Neural progenitor cell (in vitro differentiated cells): ENCODE results near the gene ESRRA. TPM values are rescaled to one million over a fixed set of nuclear protein-coding genes. Genes with fewer than 3 reads are reported as not detected.

Experiments used
- DNase-seq: peaks from one replicate; pipeline ENCODE4 v3.0.0-alpha.2; 2016; ENCODE audit warnings: low spot score
- H2AFZ ChIP-seq: fragments of 200-600 bp; sonication (generic); replicated peaks from 2 replicates; pipeline ENCODE4 v1.6.1; 2016; ENCODE audit warnings: antibody characterized with exemption
- H3F3A ChIP-seq: fragments of 200-600 bp; sonication (generic); 2 replicates; pipeline ENCODE4 v1.6.1; 2016; ENCODE audit warnings: antibody characterized with exemption, low read depth
- H3K27ac ChIP-seq: fragments of 200-600 bp; sonication (generic); 2 replicates; pipeline ENCODE4 v1.5.1; 2016; ENCODE audit warnings: mild to moderate bottlenecking
- H3K27me3 ChIP-seq: fragments of 200-600 bp; sonication (generic); 2 replicates; pipeline ENCODE4 v1.6.1; 2016; ENCODE audit warnings: mild to moderate bottlenecking, moderate library complexity
- H3K36me3 ChIP-seq: fragments of 200-600 bp; sonication (generic); 2 replicates; pipeline ENCODE4 v1.5.1; 2016
- H3K4me1 ChIP-seq: fragments of 200-600 bp; sonication (generic); 2 replicates; pipeline ENCODE4 v1.6.1; 2016; ENCODE audit warnings: mixed run types
- H3K4me2 ChIP-seq: fragments of 200-600 bp; sonication (generic); 2 replicates; pipeline ENCODE4 v1.6.1; 2016
- H3K4me3 ChIP-seq: fragments of 200-600 bp; sonication (generic); 2 replicates; pipeline ENCODE4 v1.5.1; 2016
- H3K79me2 ChIP-seq: fragments of 200-600 bp; sonication (generic); 2 replicates; pipeline ENCODE4 v1.6.1; 2016; ENCODE audit warnings: low read depth
- H3K9ac ChIP-seq: fragments of 200-600 bp; sonication (generic); 2 replicates; pipeline ENCODE4 v1.6.1; 2016
- H3K9me3 ChIP-seq: fragments of 200-600 bp; sonication (generic); 2 replicates; pipeline ENCODE4 v1.5.1; 2016; ENCODE audit warnings: low read depth
- H4K20me1 ChIP-seq: fragments of 200-600 bp; sonication (generic); 2 replicates; pipeline ENCODE4 v1.6.1; 2016; ENCODE audit warnings: low read depth
- H3K27ac Mint-ChIP-seq: 3 replicates; pipeline ENCODE4 v1.8.0; 2021; ENCODE audit warnings: mixed read lengths
- H3K27me3 Mint-ChIP-seq: 2 replicates; pipeline ENCODE4 v1.8.0; 2022; ENCODE audit warnings: low read depth, mild to moderate bottlenecking, inconsistent platforms, moderate library complexity, mixed read lengths; ENCODE audit not compliant: insufficient read depth
- H3K36me3 Mint-ChIP-seq: 3 replicates; pipeline ENCODE4 v1.8.0; 2021; ENCODE audit warnings: mixed read lengths
- H3K4me1 Mint-ChIP-seq: 3 replicates; pipeline ENCODE4 v1.8.0; 2021; ENCODE audit warnings: mixed read lengths
- H3K4me3 Mint-ChIP-seq: 3 replicates; pipeline ENCODE4 v1.8.0; 2021; ENCODE audit warnings: mild to moderate bottlenecking, moderate library complexity, mixed read lengths
- H3K9me3 Mint-ChIP-seq: 3 replicates; pipeline ENCODE4 v1.8.0; 2020; ENCODE audit warnings: mixed read lengths
- EZH2 ChIP-seq: fragments of 200-600 bp; sonication (generic); IDR thresholded peaks from 2 replicates; pipeline ENCODE4 v1.6.1; 2017; ENCODE audit warnings: antibody characterized with exemption, mild to moderate bottlenecking, moderate library complexity
- EZH2phosphoT487 ChIP-seq: fragments of 200-600 bp; sonication (generic); IDR thresholded peaks from 2 replicates; pipeline ENCODE4 v1.6.1; 2017; ENCODE audit warnings: antibody characterized with exemption
- total RNA-seq: library from RNA; depleted of rRNA; stranded (reverse); fragments of >200 nt; gene quantifications from 2 replicates; pipeline ENCODE4 v1.2.3, GENCODE V29; 2015; ENCODE audit warnings: low replicate concordance
- TF ChIP-seq, protein P1 (sequence below): fragments of 200-600 bp; sonication (generic); IDR thresholded peaks from 2 replicates; pipeline ENCODE4 v1.5.1; 2017; ENCODE audit warnings: antibody characterized with exemption, mild to moderate bottlenecking

Gene ESRRA
- total RNA-seq, 1 donor from 2014 or later = 5.5 TPM

DNA sequence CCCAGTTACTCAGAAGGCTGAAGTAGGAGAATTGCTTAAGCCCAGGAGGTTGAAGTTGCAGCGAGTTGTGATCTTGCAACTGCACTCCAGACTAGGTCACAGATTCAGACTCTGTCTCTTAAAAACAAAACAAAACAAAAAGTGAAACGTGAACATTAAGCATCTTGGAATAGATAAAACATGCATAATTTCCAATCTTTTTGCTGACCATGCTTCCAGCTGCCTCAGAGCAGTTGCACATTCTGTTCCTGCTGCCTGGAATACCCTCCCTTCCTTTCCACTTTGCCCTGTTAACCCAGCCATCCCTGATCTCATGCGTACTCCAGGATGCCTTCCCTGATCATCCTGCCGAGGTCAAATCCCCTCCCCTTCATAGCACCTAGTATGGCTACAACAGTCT lies 34.0 kb downstream of the ESRRA start:
- Mint-ChIP-seq H3K36me3 (no peaks in the 10 kb centered on the region), H3K9me3 (no peaks in the 10 kb centered on the region), H3K27me3 (peaks cover 27% of the 10 kb centered on the region), H3K27ac (peak overlapping the region; percentile 15), H3K4me3 (peak overlapping the region; percentile 53), H3K4me1 (peaks cover 17% of the 10 kb centered on the region)
- H3K9me3 ChIP-seq = no peaks in the 10 kb centered on the region
- peaks cover 31% of the 10 kb centered on the region for H3K27me3 ChIP-seq
- no peak overlapping the region for H3K4me3 ChIP-seq
- peaks cover 17% of the 10 kb centered on the region for H3K4me1 ChIP-seq
- no peak overlapping the region for H3K27ac ChIP-seq
- no peak overlapping the region for H2AFZ ChIP-seq
- no peaks in the 10 kb centered on the region for H4K20me1 ChIP-seq
- no peaks in the 10 kb centered on the region for H3K79me2 ChIP-seq
- TF ChIP-seq, protein P1, sequence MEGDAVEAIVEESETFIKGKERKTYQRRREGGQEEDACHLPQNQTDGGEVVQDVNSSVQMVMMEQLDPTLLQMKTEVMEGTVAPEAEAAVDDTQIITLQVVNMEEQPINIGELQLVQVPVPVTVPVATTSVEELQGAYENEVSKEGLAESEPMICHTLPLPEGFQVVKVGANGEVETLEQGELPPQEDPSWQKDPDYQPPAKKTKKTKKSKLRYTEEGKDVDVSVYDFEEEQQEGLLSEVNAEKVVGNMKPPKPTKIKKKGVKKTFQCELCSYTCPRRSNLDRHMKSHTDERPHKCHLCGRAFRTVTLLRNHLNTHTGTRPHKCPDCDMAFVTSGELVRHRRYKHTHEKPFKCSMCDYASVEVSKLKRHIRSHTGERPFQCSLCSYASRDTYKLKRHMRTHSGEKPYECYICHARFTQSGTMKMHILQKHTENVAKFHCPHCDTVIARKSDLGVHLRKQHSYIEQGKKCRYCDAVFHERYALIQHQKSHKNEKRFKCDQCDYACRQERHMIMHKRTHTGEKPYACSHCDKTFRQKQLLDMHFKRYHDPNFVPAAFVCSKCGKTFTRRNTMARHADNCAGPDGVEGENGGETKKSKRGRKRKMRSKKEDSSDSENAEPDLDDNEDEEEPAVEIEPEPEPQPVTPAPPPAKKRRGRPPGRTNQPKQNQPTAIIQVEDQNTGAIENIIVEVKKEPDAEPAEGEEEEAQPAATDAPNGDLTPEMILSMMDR = no peak
- no peak for TF ChIP-seq EZH2
- no peak for TF ChIP-seq EZH2phosphoT487
- no peak for DNase-seq
- H3K4me2 ChIP-seq = no peak overlapping the region
- peaks cover 17% of the 10 kb centered on the region for H3F3A ChIP-seq
- no peak overlapping the region for H3K9ac ChIP-seq
- H3K36me3 ChIP-seq = no peaks in the 10 kb centered on the region

DNA sequence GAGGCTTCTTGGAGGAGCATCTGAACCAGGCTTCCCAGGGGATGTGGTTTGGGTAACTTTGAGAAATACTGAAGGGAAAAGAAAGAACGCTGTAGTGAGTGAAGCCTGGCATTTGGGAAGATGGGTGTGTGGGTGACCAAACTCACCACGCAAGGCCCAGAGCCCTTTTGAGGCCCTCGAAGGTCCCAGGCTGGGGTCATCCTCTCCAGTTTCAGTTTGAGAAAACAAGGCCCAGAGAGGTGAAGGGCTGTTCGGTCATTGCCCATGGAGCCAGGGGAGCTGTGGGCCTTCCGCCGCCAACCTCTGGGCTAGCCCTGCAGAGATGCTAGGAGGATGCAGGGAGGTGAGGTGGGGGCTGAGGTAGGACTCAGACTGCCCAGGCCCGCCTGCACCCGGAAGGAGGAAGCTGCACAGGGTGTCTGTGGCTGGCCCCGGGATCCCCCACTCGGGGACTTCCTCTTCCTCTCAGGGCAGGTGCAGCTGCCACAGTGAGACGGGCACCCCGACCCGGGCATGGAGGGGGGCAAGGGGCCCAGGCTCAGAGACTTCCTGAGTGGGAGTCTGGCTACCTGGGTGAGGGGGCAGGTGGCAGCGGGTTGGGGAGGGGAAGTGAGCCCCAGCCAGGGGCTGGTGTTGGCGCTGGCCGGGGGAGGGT lies 34.6 kb downstream of the ESRRA start, which contains the start of gene CCDC88B:
Gene CCDC88B (plus strand): TSS at position 451 of the 655 bp plus-strand sequence. CDS start 63 bp downstream, at position 514.
- DNase-seq = no peak
- Histone ChIP-seq H3F3A (peaks cover 17% of the 10 kb centered on the region), H3K36me3 (no peaks in the 10 kb centered on the region), H3K27ac (no peak within 1 kb of the TSS), H3K27me3 (peaks cover 31% of the 10 kb centered on the region), H3K79me2 (no peaks in the 10 kb centered on the region), H3K4me1 (peaks cover 17% of the 10 kb centered on the region), H4K20me1 (no peaks in the 10 kb centered on the region), H3K9me3 (no peaks in the 10 kb centered on the region), H3K4me2 (peak within 1 kb of the TSS; percentile 63), H3K9ac (no peak within 1 kb of the TSS), H3K4me3 (peak within 1 kb of the TSS; percentile 49), H2AFZ (peak within 1 kb of the TSS; percentile 90)
- H3K27ac Mint-ChIP-seq = peak within 1 kb of the TSS; percentile 46
- TF ChIP-seq EZH2phosphoT487 (no peak), EZH2 (no peak)
- H3K4me1 Mint-ChIP-seq = peaks cover 16% of the 10 kb centered on the region
- peak within 1 kb of the TSS; percentile 64 for H3K4me3 Mint-ChIP-seq
- no peaks in the 10 kb centered on the region for H3K36me3 Mint-ChIP-seq
- peaks cover 27% of the 10 kb centered on the region for H3K27me3 Mint-ChIP-seq
- no peaks in the 10 kb centered on the region for H3K9me3 Mint-ChIP-seq

DNA sequence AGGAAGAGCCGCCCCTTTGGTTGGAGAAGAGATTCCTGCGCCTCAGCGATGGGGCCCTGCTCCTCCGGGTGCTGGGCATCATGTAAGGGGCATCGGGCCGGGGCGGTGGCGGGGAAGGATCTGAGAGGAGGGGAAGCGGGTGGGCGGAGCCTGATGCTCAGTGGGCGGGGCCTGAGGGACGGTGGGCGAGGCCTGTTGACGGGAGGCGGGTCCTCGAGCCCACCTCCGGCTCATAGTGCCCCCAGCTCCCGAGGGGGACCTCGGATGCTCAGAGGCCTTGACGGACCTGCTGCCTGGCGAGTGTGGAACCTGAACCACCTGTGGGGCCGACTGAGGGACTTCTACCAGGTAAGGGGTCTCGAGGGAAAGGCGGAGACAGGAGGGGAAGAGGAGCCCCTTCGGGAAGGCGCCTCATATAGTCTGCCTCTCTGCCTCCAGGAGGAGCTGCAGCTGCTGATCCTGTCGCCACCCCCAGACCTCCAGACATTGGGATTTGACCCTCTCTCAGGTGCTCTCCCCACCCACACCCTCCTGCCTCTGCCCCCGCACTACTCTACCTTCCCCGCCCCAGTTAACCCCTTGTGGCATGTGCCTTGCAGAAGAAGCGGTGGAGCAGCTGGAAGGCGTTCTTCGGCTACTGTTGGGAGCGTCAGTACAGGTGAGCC lies 35.5 kb downstream of the ESRRA start:
- Histone ChIP-seq H3K4me3 (peak overlapping the region; percentile 49), H3F3A (peaks cover 17% of the 10 kb centered on the region), H3K27me3 (peaks cover 31% of the 10 kb centered on the region), H3K79me2 (no peaks in the 10 kb centered on the region), H3K4me2 (peak overlapping the region; percentile 63), H2AFZ (peak overlapping the region; percentile 90), H3K27ac (no peak overlapping the region), H4K20me1 (no peaks in the 10 kb centered on the region), H3K4me1 (peaks cover 17% of the 10 kb centered on the region), H3K9me3 (no peaks in the 10 kb centered on the region), H3K9ac (no peak overlapping the region), H3K36me3 (no peaks in the 10 kb centered on the region)
- H3K4me3 Mint-ChIP-seq = peak overlapping the region; percentile 64
- H3K27me3 Mint-ChIP-seq = peaks cover 27% of the 10 kb centered on the region
- DNase-seq = peak; percentile 83
- peaks cover 12% of the 10 kb centered on the region for H3K4me1 Mint-ChIP-seq
- H3K36me3 Mint-ChIP-seq = no peaks in the 10 kb centered on the region
- H3K9me3 Mint-ChIP-seq = no peaks in the 10 kb centered on the region
- TF ChIP-seq EZH2 = no peak
- TF ChIP-seq, protein P1 = peak; percentile 44
- TF ChIP-seq EZH2phosphoT487 = no peak
- peak overlapping the region; percentile 46 for H3K27ac Mint-ChIP-seq

DNA sequence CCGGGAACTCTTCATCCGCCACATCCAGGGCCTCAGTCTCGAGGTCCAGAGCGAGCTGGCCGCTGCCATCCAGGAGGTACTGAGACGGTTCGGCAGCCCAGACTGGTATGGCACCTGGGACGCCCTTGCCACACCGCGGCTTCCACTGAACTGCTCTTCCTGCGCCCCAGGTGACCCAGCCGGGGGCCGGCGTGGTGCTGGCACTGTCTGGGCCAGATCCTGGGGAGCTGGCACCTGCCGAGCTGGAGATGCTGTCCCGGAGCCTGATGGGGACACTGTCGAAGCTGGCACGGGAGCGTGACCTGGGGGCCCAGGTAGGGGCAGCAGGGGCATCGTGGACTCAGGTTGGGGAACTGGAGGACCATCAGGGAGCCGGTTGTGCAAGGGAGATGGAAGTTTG lies 36.1 kb downstream of the ESRRA start:
- Histone ChIP-seq H3K9me3 (no peaks in the 10 kb centered on the region), H3F3A (peaks cover 17% of the 10 kb centered on the region), H3K9ac (no peak overlapping the region), H3K79me2 (no peaks in the 10 kb centered on the region), H2AFZ (no peak overlapping the region), H3K4me3 (peak overlapping the region; percentile 49), H3K27ac (no peak overlapping the region), H3K27me3 (peaks cover 31% of the 10 kb centered on the region), H4K20me1 (no peaks in the 10 kb centered on the region), H3K4me1 (peaks cover 17% of the 10 kb centered on the region), H3K36me3 (no peaks in the 10 kb centered on the region), H3K4me2 (peak overlapping the region; percentile 63)
- Mint-ChIP-seq H3K9me3 (no peaks in the 10 kb centered on the region), H3K4me1 (peaks cover 15% of the 10 kb centered on the region), H3K36me3 (no peaks in the 10 kb centered on the region), H3K4me3 (peak overlapping the region; percentile 64), H3K27ac (no peak overlapping the region), H3K27me3 (peaks cover 27% of the 10 kb centered on the region)
- no peak for DNase-seq
- TF ChIP-seq, protein P1 = no peak
- TF ChIP-seq EZH2 (no peak), EZH2phosphoT487 (no peak)
